Measurements from ENCODE around the gene P3H2. TPM values are rescaled to one million over a fixed set of nuclear protein-coding genes. Genes with fewer than 3 reads are reported as not detected.

The P3H2 gene
- total and polyA plus RNA-seq, 2 of the 4 experiments (the other 2 are of a cell fraction): 54.7 to 64.3 TPM

DNA sequence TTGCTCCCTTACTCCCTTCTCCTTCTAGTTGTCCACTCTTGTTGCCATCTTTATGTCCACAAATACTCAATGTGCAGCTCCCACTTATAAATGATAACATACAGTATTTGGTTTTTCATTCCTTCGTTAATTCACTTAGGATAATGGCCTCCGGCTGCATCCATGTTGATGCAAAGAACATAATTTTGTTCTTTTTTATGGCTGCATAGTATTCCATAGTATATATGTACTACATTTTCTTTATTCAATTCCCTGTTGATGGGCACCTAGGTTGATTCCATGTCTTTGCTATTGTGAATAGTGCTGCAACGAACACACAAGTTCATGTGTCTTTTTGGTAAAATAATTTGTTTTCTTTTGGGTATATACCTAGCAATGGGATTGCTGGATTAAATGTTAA, 21.3 kb upstream of the P3H2 start:
- Histone ChIP-seq H3K9ac (ENCODE audit: low read depth, low read length) (no peak overlapping the region), H3K4me3 (ENCODE audit: insufficient read depth, low read depth, low read length) (no peak overlapping the region), H3K27ac (ENCODE audit: insufficient read depth, low read length) (no peak overlapping the region), H3K56ac (ENCODE audit: extremely low read depth, insufficient read depth, low read length) (no peak overlapping the region), H2BK20ac (ENCODE audit: low read depth, low read length) (no peak overlapping the region), H2AK5ac (ENCODE audit: low read depth, low read length) (no peak overlapping the region), H4K91ac (ENCODE audit: insufficient read depth, low read depth, low read length) (no peak overlapping the region), H3K36me3 (ENCODE audit: control insufficient read depth, insufficient read depth, low read length) (no peaks in the 10 kb centered on the region), H3K27me3 (ENCODE audit: control insufficient read depth, insufficient read depth, low read length) (no peaks in the 10 kb centered on the region), H3K9me3 (ENCODE audit: control insufficient read depth, insufficient read depth, low read length) (no peaks in the 10 kb centered on the region), H3K9me1 (ENCODE audit: insufficient read depth, low read length) (no peaks in the 10 kb centered on the region), H3K4me1 (ENCODE audit: control insufficient read depth, insufficient read depth, low read length) (no peaks in the 10 kb centered on the region), H4K20me1 (ENCODE audit: insufficient read depth, low read length) (no peaks in the 10 kb centered on the region), H2AK9ac (replicated peaks; ENCODE audit: low read depth, low read length, poor library complexity) (no peak overlapping the region), H3K18ac (ENCODE audit: low read depth, low read length) (no peak overlapping the region), H3K4ac (ENCODE audit: low read depth, low read length) (no peak overlapping the region), H2BK5ac (ENCODE audit: low read depth, low read length, poor library complexity, severe bottlenecking) (no peak overlapping the region), H3K4me2 (ENCODE audit: low read depth, low read length) (no peak overlapping the region), H2BK15ac (ENCODE audit: low read depth, low read length) (no peak overlapping the region), H4K5ac (ENCODE audit: low read depth, low read length) (no peak overlapping the region), H3K14ac (replicated peaks; ENCODE audit: low read depth, low read length) (no peak overlapping the region), H3K23ac (ENCODE audit: low read depth, low read length) (no peak overlapping the region), H2AFZ (replicated peaks; ENCODE audit: low read length, poor library complexity) (no peak overlapping the region), H2BK120ac (ENCODE audit: low read depth, low read length) (no peak overlapping the region), H4K8ac (ENCODE audit: low read depth in 2 of 2, low read length in 2 of 2) (no peak overlapping the region), H3K79me1 (ENCODE audit: low read depth in 1 of 2, low read length in 2 of 2) (no peaks in the 10 kb centered on the region)
- WGBS, 2 experiments (ENCODE audit: extremely low coverage in 2 of 2, insufficient read length in 1 of 2): no CpG with 5 or more reads among the region's 3 CpGs
- no peak for ATAC-seq (ENCODE audit: low read depth)
- dilution Hi-C loops (cut with HindIII; ENCODE audit: low sequenced_read_pairs, unreplicated experiment): no loop called here
- no TSS peak for BruUV-seq (replicated peaks)
- ChIA-PET POLR2A (ENCODE audit: unreplicated experiment) (no interaction called here), CTCF (interaction anchor here (0.6 kb wide), 1 partner anchor 26 kb away, joined by 3 read pairs; no protein-coding TSS in a partner anchor)
- DNase-seq: no peak
- intact Hi-C loops (cut with micrococcal nuclease): no loop called here
- TF ChIP-seq FOS (IDR thresholded peaks at IDR 0.05; ENCODE audit: low read depth, low read length): no peak
- TF ChIP-seq NFE2L2 (IDR thresholded peaks at IDR 0.05; ENCODE audit: low read depth, low read length): no peak
- TF ChIP-seq RFX5 (IDR thresholded peaks at IDR 0.05; ENCODE audit: low read depth, low read length): no peak
- TF ChIP-seq, protein P1, sequence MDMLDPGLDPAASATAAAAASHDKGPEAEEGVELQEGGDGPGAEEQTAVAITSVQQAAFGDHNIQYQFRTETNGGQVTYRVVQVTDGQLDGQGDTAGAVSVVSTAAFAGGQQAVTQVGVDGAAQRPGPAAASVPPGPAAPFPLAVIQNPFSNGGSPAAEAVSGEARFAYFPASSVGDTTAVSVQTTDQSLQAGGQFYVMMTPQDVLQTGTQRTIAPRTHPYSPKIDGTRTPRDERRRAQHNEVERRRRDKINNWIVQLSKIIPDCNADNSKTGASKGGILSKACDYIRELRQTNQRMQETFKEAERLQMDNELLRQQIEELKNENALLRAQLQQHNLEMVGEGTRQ (IDR thresholded peaks at IDR 0.05; ENCODE audit: low read depth, low read length): no peak
- TF ChIP-seq BHLHE40 (IDR thresholded peaks at IDR 0.05; ENCODE audit: low read depth, low read length): no peak
- no peak for TF ChIP-seq SMC3 (IDR thresholded peaks at IDR 0.05; ENCODE audit: low read depth, low read length)
- no peak for TF ChIP-seq POLR2A (IDR thresholded peaks at IDR 0.05; ENCODE audit: low read depth, low read length)
- in situ Hi-C loops (cut with MboI; ENCODE audit: low sequenced_read_pairs): no loop called here

Measured in IMR-90 (cell line).